ENCODE measurements around the gene ZNF841. TPM values are rescaled to one million over a fixed set of nuclear protein-coding genes. Genes with fewer than 3 reads are reported as not detected.

ZNF841 gene
- total and polyA plus RNA-seq, 2 of the 13 experiments (the other 11 are each of a cell fraction or from before 2014, with no cell fraction given): 6.2 to 14.2 TPM

GRCh38 chr19:52048555-52049501, 46.7 kb downstream of the ZNF841 start, which contains the start of gene ZNF432 (continued):
- TF ChIP-seq, protein P1, sequence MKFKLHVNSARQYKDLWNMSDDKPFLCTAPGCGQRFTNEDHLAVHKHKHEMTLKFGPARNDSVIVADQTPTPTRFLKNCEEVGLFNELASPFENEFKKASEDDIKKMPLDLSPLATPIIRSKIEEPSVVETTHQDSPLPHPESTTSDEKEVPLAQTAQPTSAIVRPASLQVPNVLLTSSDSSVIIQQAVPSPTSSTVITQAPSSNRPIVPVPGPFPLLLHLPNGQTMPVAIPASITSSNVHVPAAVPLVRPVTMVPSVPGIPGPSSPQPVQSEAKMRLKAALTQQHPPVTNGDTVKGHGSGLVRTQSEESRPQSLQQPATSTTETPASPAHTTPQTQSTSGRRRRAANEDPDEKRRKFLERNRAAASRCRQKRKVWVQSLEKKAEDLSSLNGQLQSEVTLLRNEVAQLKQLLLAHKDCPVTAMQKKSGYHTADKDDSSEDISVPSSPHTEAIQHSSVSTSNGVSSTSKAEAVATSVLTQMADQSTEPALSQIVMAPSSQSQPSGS (CRISPR knock-in tag; IDR thresholded peaks at IDR 0.05): peak; percentile 12; the same call in 1 of the 2 replicates
- TF ChIP-seq, protein P2, sequence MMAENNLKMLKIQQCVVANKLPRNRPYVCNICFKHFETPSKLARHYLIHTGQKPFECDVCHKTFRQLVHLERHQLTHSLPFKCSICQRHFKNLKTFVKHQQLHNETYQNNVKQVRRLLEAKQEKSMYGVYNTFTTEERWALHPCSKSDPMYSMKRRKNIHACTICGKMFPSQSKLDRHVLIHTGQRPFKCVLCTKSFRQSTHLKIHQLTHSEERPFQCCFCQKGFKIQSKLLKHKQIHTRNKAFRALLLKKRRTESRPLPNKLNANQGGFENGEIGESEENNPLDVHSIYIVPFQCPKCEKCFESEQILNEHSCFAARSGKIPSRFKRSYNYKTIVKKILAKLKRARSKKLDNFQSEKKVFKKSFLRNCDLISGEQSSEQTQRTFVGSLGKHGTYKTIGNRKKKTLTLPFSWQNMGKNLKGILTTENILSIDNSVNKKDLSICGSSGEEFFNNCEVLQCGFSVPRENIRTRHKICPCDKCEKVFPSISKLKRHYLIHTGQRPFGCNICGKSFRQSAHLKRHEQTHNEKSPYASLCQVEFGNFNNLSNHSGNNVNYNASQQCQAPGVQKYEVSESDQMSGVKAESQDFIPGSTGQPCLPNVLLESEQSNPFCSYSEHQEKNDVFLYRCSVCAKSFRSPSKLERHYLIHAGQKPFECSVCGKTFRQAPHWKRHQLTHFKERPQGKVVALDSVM (CRISPR knock-in tag; IDR thresholded peaks at IDR 0.05): no peak
- TF ChIP-seq, protein P3, sequence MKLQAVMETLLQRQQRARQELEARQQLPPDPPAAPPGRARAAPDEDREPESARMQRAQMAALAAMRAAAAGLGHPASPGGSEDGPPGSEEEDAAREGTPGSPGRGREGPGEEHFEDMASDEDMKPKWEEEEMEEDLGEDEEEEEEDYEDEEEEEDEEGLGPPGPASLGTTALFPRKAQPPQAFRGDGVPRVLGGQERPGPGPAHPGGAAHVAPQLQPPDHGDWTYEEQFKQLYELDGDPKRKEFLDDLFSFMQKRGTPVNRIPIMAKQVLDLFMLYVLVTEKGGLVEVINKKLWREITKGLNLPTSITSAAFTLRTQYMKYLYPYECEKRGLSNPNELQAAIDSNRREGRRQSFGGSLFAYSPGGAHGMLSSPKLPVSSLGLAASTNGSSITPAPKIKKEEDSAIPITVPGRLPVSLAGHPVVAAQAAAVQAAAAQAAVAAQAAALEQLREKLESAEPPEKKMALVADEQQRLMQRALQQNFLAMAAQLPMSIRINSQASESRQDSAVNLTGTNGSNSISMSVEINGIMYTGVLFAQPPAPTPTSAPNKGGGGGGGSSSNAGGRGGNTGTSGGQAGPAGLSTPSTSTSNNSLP (IDR thresholded peaks at IDR 0.05; ENCODE audit: low read depth, low read length): no peak; the same call in 1 of the 2 replicates
- TF ChIP-seq RERE (CRISPR knock-in tag; IDR thresholded peaks at IDR 0.05; ENCODE audit: low read depth) (no peak), MIER3 (CRISPR knock-in tag; IDR thresholded peaks at IDR 0.05; ENCODE audit: borderline replicate concordance) (peak; percentile 21; the same call in 1 of the 2 replicates), ZNF660 (CRISPR knock-in tag; IDR thresholded peaks at IDR 0.05; ENCODE audit: borderline replicate concordance, low read depth) (no peak), FOXM1 (CRISPR knock-in tag; IDR thresholded peaks at IDR 0.05) (no peak), PATZ1 (CRISPR knock-in tag; IDR thresholded peaks at IDR 0.05) (no peak), ZNF3 (CRISPR knock-in tag; IDR thresholded peaks at IDR 0.05) (no peak), ZNF761 (CRISPR knock-in tag; conservative IDR thresholded peaks at IDR 0.05) (no peak), WIZ (CRISPR knock-in tag; IDR thresholded peaks at IDR 0.05) (no peak)
- TF ChIP-seq, protein P4, sequence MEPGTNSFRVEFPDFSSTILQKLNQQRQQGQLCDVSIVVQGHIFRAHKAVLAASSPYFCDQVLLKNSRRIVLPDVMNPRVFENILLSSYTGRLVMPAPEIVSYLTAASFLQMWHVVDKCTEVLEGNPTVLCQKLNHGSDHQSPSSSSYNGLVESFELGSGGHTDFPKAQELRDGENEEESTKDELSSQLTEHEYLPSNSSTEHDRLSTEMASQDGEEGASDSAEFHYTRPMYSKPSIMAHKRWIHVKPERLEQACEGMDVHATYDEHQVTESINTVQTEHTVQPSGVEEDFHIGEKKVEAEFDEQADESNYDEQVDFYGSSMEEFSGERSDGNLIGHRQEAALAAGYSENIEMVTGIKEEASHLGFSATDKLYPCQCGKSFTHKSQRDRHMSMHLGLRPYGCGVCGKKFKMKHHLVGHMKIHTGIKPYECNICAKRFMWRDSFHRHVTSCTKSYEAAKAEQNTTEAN (CRISPR knock-in tag; conservative IDR thresholded peaks at IDR 0.05): no peak

Measured in HepG2 (cell line).